Suppressor macrophage (primary cell): ENCODE data around the gene RSL1D1.
"Not testable (repeated sequence)": the region's sequence is repeated elsewhere in the genome, so short reads cannot be mapped to it uniquely, and the experiment has no call there.

Experiments used
- DNase-seq, 4 experiments: peaks; one replicate each; pipeline ENCODE4 v3.0.0-alpha.2; 2020 to 2022

Gene RSL1D1

GRCh38 chr16:11797166-11797956, 54.0 kb downstream of the RSL1D1 start, which contains the start of gene ZC3H7A:
ZC3H7A (minus strand) TSS chr16:11797258; CDS start chr16:11782354, 14,904 bp downstream.
- DNase-seq, result peak; percentile 99

- DNase-seq, result peak; percentile 56 to 85 (median 69)
Observed at GRCh38 chr16:11796227-11797165, 54.8 kb downstream of the RSL1D1 start.

GRCh38 chr16:11795887-11796226, 55.5 kb downstream of the RSL1D1 start:
- no peak for DNase-seq

- peak in 1 of 4 experiments; percentile 46 for DNase-seq
Observed at GRCh38 chr16:11794996-11795886, 56.1 kb downstream of the RSL1D1 start.

GRCh38 chr16:11794447-11794846, 56.9 kb downstream of the RSL1D1 start:
- DNase-seq, result no peak

GRCh38 chr16:11793840-11794239, 57.5 kb downstream of the RSL1D1 start:
- no peak for DNase-seq

- DNase-seq, result no peak
Observed at GRCh38 chr16:11792410-11793241, 58.7 kb downstream of the RSL1D1 start.

- DNase-seq, result no peak
Observed at GRCh38 chr16:11791144-11791828, 60.1 kb downstream of the RSL1D1 start.

- DNase-seq, result peak in 1 of 4 experiments; percentile 42
Observed at GRCh38 chr16:11788914-11789313, 62.4 kb downstream of the RSL1D1 start.

- DNase-seq, result not testable (repeated sequence)
Observed at GRCh38 chr16:11784980-11785599, 66.3 kb downstream of the RSL1D1 start.

GRCh38 chr16:11784381-11784780, 67.0 kb downstream of the RSL1D1 start:
- not testable (repeated sequence) for DNase-seq

GRCh38 chr16:11784038-11784369, 67.3 kb downstream of the RSL1D1 start:
- DNase-seq, result no peak
